ENCODE results near the gene CHADL.

DNA sequence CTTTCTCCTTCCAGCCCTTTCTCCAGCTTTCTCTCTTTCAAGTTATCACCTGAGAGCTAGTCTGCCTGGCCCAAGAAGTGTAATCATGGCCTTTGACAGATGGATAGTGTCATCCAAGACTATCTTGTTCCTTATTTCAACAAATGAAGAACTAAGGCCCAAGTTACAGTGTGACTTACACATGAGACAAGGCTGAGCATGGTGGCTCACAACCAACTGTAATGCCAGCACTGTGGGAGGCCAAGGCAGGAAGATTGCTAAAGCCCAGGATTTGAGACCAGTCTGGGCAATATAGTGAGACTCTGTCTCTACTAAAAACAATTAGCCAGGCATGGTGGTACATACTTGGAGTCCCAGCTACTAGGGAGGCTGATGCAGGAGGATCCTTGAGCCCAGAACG, 48.9 kb upstream of the CHADL start:
- TF ChIP-seq PRMT5 (CRISPR knock-in tag; IDR thresholded peaks at IDR 0.05) = no peak
- no peak for TF ChIP-seq ETV6 (IDR thresholded peaks at IDR 0.05; ENCODE audit: borderline replicate concordance in 1 of 2, low read depth in 2 of 2, low read length in 1 of 2)
- no peak for TF ChIP-seq ETV6 (CRISPR knock-in tag; IDR thresholded peaks at IDR 0.05; ENCODE audit: borderline replicate concordance)
- no peak for TF ChIP-seq RFX5 (IDR thresholded peaks at IDR 0.05; ENCODE audit: low read depth, low read length)
- no peak for TF ChIP-seq SP2 (IDR thresholded peaks at IDR 0.05; ENCODE audit: extremely low read depth, low read depth, low read length, poor library complexity, severe bottlenecking)
- TF ChIP-seq ZNF324 (CRISPR knock-in tag; IDR thresholded peaks at IDR 0.05) = no peak
- TF ChIP-seq KDM1A (IDR thresholded peaks at IDR 0.05) = no peak
- TF ChIP-seq ZNF384 (IDR thresholded peaks at IDR 0.05; ENCODE audit: low read depth, low read length) = no peak
- TF ChIP-seq MAZ (CRISPR knock-in tag; conservative IDR thresholded peaks at IDR 0.05 in 1 of 2, IDR thresholded peaks at IDR 0.05 in 1 of 2) = no peak
- no peak for TF ChIP-seq ARNT (IDR thresholded peaks at IDR 0.05)
- no peak for TF ChIP-seq MXI1 (IDR thresholded peaks at IDR 0.05; ENCODE audit: low read depth, low read length)
- no peak for TF ChIP-seq YY1 (IDR thresholded peaks at IDR 0.05; ENCODE audit: borderline replicate concordance in 1 of 3, control insufficient read depth in 1 of 3, extremely low read depth in 1 of 3, insufficient read depth in 3 of 3, insufficient read length in 1 of 3, insufficient replicate concordance in 2 of 3, low read depth in 1 of 3, low read length in 2 of 3)
- TF ChIP-seq HIVEP1 (CRISPR knock-in tag; IDR thresholded peaks at IDR 0.05) = no peak
